ENCODE results near the gene ETNK2. TPM values are rescaled to one million over a fixed set of nuclear protein-coding genes. Genes with fewer than 3 reads are reported as not detected.
A peak's percentile ranks its signal among the peaks of the same experiment; 100 is the strongest.

The ETNK2 gene
- total and polyA plus RNA-seq, 2 of the 13 experiments (the other 11 are each of a cell fraction or from before 2014, with no cell fraction given): 15.5 to 42.8 TPM

DNA sequence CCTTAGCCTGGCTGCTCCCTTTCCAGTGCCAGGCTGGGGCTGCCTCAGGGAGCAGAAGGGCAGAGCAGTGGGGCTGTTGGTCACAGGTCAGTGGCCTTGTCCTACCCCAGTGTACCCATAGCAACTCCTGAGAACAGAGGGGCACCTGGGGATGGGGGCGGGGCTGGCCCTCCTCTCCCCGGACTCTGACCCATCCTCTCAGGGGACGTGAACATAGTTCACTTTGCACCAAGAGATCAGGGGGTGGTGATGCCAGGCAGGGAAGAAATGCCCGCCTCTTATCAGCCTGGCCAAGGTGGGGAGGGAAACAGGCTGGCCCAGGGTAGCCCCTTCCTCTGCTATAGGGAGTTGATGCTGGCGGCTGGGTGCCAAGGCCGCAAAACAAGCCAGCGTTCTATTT lies 4.9 kb downstream of the ETNK2 start (continued):
- no peak for TF ChIP-seq ZBTB25 (CRISPR knock-in tag; IDR thresholded peaks at IDR 0.05)
- no peak for TF ChIP-seq ZNF724P (CRISPR knock-in tag; IDR thresholded peaks at IDR 0.05; ENCODE audit: borderline replicate concordance)
- peak; percentile 53 for TF ChIP-seq BORCS8-MEF2B (CRISPR knock-in tag; IDR thresholded peaks at IDR 0.05)
- TF ChIP-seq EP300 (IDR thresholded peaks at IDR 0.05; ENCODE audit: low read depth in 2 of 2, low read length in 2 of 2): peak in 1 of 2 experiments; percentile 53; a peak in 1 of 4 replicates
- TF ChIP-seq EP300 (CRISPR knock-in tag; IDR thresholded peaks at IDR 0.05; ENCODE audit: borderline replicate concordance): no peak
- no peak for TF ChIP-seq GABPB1 (CRISPR knock-in tag; IDR thresholded peaks at IDR 0.05)

GRCh38 chr1:204146309-204146708 lies 5.5 kb downstream of the ETNK2 start:
- Histone ChIP-seq H3K4me3 (replicated peaks in 1 of 3; ENCODE audit: insufficient read depth in 1 of 3, low read depth in 2 of 3, low read length in 3 of 3) (no peak overlapping the region), H2AFZ (ENCODE audit: low read length) (no peak overlapping the region), H3K27me3 (ENCODE audit: control insufficient read depth in 1 of 2, insufficient read depth in 2 of 2, low read length in 2 of 2) (no peaks in the 10 kb centered on the region; a peak in 1 of 5 replicates), H3K4me2 (ENCODE audit: low read depth, low read length) (peak overlapping the region; percentile 50), H3K79me2 (ENCODE audit: insufficient read depth, low read length) (no peaks in the 10 kb centered on the region), H3K9me3 (ENCODE audit: low read length) (no peaks in the 10 kb centered on the region), H3K9ac (ENCODE audit: insufficient read depth, low read depth, low read length) (no peak overlapping the region), H4K20me1 (ENCODE audit: insufficient read depth, low read length) (no peaks in the 10 kb centered on the region), H3K36me3 (replicated peaks in 1 of 2; ENCODE audit: control insufficient read depth in 1 of 2, insufficient read depth in 2 of 2, low read length in 2 of 2) (no peaks in the 10 kb centered on the region; a peak in 1 of 5 replicates), H3K27ac (ENCODE audit: extremely low read length, insufficient read depth, low read length) (peak overlapping the region; percentile 65), H3K4me1 (ENCODE audit: insufficient read depth, low read length) (peaks cover 88% of the 10 kb centered on the region)
- BruUV-seq (replicated peaks): no TSS peak
- intact Hi-C loops (cut with micrococcal nuclease; ENCODE audit: unreplicated experiment): loop anchor here (10.0 kb wide), 1 partner anchor 358 kb away; no protein-coding TSS in a partner anchor
- ChIA-PET POLR2A (interaction anchor here (1.1 kb wide), 1 partner anchor 19 kb away, joined by 3 read pairs; no protein-coding TSS in a partner anchor), CTCF (ENCODE audit: low intra/inter-chr PET ratio, low total read pairs) (no interaction called here)
- ATAC-seq (no peak), FAIRE-seq (no peak), DNase-seq (ENCODE audit: low spot score) (no peak)
- in situ Hi-C loops (cut with HindIII; ENCODE audit: extremely low pct_ligation_motif_present, low pct_unique_long_range_greater_than_20kb): no loop called here
- TF ChIP-seq ZNF678 (CRISPR knock-in tag; IDR thresholded peaks at IDR 0.05) (no peak), BHLHE40 (IDR thresholded peaks at IDR 0.05; ENCODE audit: low read length) (no peak)
- TF ChIP-seq, protein P1, sequence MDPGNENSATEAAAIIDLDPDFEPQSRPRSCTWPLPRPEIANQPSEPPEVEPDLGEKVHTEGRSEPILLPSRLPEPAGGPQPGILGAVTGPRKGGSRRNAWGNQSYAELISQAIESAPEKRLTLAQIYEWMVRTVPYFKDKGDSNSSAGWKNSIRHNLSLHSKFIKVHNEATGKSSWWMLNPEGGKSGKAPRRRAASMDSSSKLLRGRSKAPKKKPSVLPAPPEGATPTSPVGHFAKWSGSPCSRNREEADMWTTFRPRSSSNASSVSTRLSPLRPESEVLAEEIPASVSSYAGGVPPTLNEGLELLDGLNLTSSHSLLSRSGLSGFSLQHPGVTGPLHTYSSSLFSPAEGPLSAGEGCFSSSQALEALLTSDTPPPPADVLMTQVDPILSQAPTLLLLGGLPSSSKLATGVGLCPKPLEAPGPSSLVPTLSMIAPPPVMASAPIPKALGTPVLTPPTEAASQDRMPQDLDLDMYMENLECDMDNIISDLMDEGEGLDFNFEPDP (CRISPR knock-in tag; conservative IDR thresholded peaks at IDR 0.05): 0 out of 2 replicates have a peak, but pooled peaks have one; percentile 86
- WGBS (ENCODE audit: low lambda C conversion rate): 78% methylated on average over 6 of the region's 6 CpGs
